LNCAP (cell line): Measurements from ENCODE around the gene TMTC2.

Experiments
- TF ChIP-seq, protein P1 (sequence below): fragments of 450-650 bp; IDR thresholded peaks from 2 replicates; pipeline ENCODE4 v1.5.1; 2017; ENCODE audit warnings: mild to moderate bottlenecking

Gene TMTC2

DNA sequence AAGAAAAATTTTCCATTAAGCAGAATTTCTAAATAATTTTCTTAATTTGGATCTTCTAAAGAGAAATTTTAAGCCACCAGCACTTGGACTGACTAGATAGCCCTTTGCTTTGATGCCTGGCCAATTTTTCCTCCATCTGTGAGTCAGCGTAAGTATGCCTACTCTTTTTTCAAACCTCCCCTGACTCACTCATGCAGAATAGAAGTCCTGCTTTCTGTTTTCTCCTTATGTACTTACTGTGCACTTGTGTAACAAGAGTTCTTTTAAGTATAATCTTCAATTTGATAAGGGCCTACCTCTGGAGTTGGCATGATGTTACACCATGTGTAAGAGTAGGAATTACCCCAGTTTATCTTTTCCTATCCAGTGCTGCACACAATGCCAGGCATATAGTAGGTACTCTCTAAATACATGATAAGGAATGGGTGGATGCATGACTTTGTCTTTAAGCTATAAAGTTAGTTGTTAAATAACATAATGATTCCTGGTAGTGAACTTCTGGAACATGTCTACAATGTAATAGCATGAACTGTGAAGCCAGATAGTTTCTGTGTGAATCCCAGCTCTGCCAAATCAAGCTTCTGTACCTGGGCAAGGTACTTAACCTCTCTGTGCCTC, 329.6 kb downstream of the TMTC2 start:
- TF ChIP-seq, protein P1, sequence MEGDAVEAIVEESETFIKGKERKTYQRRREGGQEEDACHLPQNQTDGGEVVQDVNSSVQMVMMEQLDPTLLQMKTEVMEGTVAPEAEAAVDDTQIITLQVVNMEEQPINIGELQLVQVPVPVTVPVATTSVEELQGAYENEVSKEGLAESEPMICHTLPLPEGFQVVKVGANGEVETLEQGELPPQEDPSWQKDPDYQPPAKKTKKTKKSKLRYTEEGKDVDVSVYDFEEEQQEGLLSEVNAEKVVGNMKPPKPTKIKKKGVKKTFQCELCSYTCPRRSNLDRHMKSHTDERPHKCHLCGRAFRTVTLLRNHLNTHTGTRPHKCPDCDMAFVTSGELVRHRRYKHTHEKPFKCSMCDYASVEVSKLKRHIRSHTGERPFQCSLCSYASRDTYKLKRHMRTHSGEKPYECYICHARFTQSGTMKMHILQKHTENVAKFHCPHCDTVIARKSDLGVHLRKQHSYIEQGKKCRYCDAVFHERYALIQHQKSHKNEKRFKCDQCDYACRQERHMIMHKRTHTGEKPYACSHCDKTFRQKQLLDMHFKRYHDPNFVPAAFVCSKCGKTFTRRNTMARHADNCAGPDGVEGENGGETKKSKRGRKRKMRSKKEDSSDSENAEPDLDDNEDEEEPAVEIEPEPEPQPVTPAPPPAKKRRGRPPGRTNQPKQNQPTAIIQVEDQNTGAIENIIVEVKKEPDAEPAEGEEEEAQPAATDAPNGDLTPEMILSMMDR = no peak

- TF ChIP-seq, protein P1 = no peak
These were observed 330.3 kb downstream of the TMTC2 start for GRCh38 chr12:83016991-83017390.

- TF ChIP-seq, protein P1 = no peak
These were observed 331.4 kb downstream of the TMTC2 start for GRCh38 chr12:83018088-83018487.

GRCh38 chr12:83027021-83027723, 340.5 kb downstream of the TMTC2 start:
- TF ChIP-seq, protein P1 = no peak

DNA sequence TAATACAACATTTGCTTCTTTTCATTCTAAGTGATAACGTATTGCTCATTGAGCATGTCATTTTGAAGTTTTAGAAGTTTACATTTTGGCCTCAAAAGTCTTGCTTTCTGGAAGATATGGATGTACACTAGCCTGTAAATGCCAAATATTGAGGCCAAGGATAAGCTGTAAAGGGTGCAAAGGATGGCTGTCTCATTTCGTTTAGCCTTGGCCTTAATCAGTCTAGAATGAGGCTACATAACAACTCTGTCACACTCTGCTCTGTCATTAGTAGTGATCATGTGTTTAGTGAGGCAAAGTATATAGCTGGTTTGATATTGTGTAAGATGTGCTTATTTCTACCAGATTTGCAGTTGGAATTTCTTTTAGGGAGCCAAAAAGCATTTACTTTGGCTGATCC, 344.5 kb downstream of the TMTC2 start:
- TF ChIP-seq, protein P1 = no peak

DNA sequence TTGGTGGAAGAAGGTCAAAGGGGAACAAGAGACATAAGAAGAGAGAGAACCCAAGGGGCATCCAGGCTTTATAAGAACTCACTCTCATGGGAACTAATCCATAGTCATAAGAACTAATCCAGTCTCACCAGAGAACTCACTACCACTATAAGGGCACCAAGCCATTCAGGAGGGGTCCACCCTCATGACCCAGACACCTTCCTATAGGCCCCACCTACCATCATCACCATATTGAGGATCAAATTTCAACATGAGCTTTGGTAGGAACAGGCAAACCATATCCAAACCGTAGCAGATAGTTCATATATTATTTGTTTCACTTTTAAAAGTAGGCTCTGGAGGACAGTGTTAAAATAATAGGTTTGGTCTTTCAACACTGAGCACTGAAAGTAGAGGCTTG, 350.1 kb downstream of the TMTC2 start:
- TF ChIP-seq, protein P1 = no peak

DNA sequence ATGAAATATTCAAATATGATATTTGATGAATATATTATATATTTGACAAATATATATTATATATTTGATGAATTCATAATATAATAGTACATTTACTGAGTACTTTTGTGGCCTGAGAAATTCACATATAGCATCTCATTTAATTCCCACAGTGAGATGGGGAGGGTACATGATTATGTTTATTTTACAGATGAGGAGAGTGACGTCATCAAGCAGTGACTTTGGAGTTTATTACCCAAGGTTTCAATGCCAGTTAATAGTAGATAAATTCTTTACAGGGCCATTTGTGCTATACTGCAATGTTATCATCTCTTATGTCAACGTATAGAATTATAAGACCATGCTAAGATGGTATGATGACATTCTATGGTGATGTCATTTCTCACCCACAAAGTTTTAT, 352.7 kb downstream of the TMTC2 start:
- TF ChIP-seq, protein P1 = no peak
